ENCODE measurements around the gene PIK3CB. TPM values are rescaled to one million over a fixed set of nuclear protein-coding genes. Genes with fewer than 3 reads are reported as not detected.
A peak's percentile ranks its signal among the peaks of the same experiment; 100 is the strongest.
"Not testable (repeated sequence)": the region's sequence is repeated elsewhere in the genome, so short reads cannot be mapped to it uniquely, and the experiment has no call there.

Gene PIK3CB
- total RNA-seq, 1 donor from 2014 or later, result 33.3 TPM

DNA sequence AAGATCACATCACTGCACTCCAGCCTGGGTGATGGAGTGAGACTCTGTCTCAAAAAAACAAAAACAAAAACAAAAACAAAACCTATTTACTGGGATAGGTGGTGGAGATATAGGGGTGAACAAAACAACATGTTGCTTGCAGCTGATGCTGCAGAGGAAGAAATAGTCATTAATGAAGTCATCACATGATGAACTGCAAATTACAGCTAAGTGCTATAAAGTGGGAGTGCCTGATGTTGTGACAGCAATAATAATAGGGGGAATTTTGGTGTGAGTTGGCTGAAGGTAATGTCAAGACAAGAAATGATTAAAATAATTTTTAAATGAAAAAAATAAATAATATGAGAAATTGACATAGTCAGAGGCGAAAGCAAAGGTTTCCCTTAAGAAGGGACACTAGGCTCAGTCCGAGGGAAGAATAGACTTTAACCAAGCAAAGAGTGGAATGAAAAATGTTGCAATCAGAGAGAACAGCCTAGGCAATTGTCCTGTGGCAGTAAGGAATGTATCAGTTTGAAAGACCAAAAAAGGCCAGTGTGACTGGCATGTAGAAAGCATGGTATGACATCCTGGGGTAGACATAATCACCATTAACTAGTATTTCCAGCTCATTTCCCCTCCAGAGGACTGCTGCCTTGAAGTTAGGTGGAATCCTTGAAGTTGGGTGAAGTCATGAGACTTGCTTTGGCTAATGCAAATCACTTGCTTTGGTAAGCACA, 14.7 kb upstream of the PIK3CB start:
- no peak for ATAC-seq
- DNase-seq, result no peak
- intact Hi-C loops (cut with micrococcal nuclease), result no loop called here

DNA sequence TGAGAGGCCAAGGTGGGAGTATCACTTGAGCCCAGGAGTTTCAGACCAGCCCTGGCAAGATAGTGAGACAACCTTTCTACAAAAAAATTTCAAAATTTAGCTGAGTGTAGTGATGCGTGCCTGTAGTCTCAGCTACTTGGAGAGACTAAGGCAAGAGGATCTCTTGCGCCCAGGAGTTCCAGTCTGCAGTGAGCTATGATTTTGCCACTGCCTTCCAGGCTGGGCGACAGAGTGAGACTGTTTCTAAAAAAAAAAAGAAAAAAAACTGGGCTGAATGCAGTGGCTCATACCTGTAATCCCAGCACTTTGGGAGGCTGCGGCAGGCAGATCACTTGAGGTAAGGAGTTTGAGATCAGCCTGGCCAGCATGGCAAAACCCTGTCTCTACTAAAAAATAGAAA, 14.0 kb upstream of the PIK3CB start:
- no peak for ATAC-seq
- intact Hi-C loops (cut with micrococcal nuclease), result no loop called here
- no peak for DNase-seq

DNA sequence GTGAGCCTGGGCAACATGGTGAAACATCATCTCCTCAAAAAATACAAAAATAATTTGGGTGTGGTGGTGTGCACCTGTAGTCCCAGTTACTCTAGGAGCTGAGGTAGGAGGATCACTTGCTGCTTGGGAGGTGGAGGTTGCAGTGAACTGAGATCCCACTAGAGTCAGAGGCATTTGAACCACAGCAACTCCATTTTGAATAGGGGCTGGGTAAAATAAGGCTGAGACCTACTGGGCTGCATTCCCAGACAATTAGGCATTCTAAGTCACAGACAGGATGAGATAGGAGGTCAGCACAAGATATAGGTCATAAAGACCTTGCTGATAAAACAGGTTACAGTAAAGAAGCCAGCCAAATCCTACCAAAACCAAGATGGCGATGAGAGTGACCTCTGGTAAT, 12.1 kb upstream of the PIK3CB start:
- DNase-seq; ATAC-seq; intact Hi-C loops (cut with micrococcal nuclease): not testable (repeated sequence)

DNA sequence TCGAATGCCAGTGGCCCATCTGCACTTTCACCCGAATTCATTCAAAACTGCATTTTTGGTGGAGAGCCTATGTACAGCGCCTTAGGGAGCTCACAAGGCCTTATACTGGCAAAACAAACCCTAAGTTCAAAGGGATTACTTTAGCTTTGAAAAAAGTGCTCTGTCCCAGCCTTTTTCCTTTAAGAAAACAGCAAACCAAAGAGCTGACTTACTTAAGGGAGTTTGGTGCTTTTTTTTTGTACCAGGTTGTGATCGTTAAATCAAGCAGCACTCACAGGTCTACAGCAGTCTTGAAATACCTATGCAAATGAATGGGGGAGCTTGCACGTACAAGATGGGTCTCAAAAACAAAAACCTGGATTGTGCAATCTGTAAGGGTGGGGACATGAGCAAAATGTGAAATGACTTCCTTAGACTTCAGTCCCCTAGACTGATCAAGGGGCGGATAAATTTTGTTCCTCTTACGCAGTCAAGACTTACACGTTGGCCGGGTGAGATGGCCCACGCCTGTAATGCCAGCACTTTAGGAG, 11.6 kb upstream of the PIK3CB start:
- intact Hi-C loops (cut with micrococcal nuclease), result no loop called here
- no peak for ATAC-seq
- DNase-seq, result no peak

GRCh38 chr3:138845771-138846173, 11.0 kb upstream of the PIK3CB start:
- ATAC-seq (no peak), DNase-seq (no peak)
- intact Hi-C loops (cut with micrococcal nuclease), result no loop called here

DNA sequence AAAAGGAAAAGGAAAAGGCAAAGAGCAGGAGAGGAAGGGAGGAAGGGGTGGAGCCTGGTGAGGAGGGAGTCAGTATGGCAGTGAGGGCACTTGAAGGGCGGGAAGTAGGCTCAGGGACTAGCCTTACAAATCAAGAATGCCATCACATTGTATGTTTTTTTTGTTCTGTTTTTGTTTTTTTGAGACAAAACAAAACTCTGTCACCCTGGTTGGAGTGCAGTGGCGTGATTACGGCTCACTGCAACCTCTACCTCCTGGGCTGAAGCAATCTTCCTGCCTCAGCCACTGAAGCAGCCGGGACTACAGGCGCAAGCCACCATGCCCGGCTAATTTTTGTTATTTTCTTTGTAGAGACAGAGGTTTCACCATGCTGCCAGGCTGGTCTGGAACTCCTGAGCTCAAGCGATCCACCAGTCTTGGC, 10.5 kb upstream of the PIK3CB start:
- intact Hi-C loops (cut with micrococcal nuclease), result no loop called here
- DNase-seq (no peak), ATAC-seq (peak; percentile 37)

- DNase-seq, result no peak
- peak; percentile 32 for ATAC-seq
- intact Hi-C loops (cut with micrococcal nuclease), result no loop called here
Measured at GRCh38 chr3:138842483-138843188, 7.9 kb upstream of the PIK3CB start.

DNA sequence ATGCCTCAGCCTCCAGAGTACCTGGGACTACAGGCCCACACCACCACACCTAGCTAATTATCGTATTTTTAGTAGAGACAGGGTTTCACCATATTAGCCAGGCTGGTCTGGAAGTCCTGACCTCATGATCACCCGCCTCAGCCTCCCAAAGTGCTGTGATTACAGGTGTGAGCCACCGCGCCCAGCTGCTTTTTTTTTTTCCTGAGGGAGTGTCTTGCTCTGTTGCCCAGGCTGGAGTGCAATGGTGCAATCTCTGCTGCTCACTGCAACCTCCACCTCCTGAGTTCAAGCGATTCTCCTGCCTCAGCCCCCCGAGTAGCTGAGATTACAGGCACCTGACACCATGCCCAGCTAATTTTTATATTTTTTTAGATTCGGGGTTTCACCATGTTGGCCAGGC, 3.7 kb upstream of the PIK3CB start:
- intact Hi-C loops (cut with micrococcal nuclease), result loop anchor here (10.0 kb wide), 2 partner anchors 64 to 76 kb away; no protein-coding TSS in a partner anchor
- ATAC-seq, DNase-seq: not testable (repeated sequence)

- DNase-seq, ATAC-seq: not testable (repeated sequence)
- intact Hi-C loops (cut with micrococcal nuclease), result loop anchor here (10.0 kb wide), 2 partner anchors 61 to 79 kb away; no protein-coding TSS in a partner anchor
Measured at GRCh38 chr3:138835846-138836245, 1.1 kb upstream of the PIK3CB start.

DNA sequence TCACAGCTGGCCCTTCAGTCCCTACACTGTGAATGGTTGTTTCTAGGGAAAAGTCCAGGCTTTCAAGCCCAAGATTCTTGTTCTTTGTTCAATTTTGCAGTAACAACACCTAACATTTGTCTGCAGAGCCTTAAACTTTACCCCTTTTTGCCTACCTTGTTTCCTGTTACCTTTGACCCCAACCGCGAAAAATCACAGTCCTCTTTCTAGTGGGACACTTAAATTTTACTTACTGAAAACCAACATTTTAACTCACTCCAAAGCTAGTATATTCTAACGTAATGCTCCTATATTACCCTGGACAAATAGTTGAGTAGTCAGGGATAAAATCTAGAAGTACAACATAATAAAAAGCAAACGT, 649 bp upstream of the PIK3CB start:
- intact Hi-C loops (cut with micrococcal nuclease), result loop anchor here (10.0 kb wide), 2 partner anchors 61 to 79 kb away; no protein-coding TSS in a partner anchor
- DNase-seq (no peak), ATAC-seq (no peak)

DNA sequence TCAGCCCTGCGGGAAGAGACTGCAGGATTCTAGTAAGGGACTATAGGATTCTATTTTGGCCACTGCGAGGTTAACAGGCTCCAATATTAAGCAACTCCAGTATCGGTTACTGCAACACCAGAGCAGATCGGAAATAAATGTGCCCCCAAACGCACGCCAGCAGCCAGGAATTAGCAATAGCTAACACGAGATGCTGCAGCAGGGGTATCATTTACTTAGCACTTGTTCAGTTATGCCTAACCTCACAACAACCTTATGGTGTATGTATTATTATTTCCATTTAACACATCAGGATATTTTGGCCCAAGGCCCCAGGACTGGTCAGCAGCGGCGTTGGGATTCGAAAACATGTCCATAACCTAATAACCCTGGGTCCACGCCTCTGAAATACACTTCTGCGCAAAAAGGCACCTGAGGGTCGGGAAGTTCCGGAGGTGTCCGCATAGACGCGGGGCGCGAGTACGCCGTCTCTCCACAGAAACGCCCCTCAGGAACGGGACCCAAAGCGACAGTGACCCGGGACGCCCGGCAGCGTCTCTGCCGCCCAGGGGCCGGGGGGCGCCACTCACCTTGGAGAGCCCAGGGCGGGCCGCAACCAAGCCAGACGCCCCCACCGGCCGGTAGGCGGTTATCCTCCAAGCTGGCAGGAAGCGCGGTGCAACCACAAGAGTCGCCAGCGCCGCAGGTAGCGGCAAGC, 681 bp downstream of the PIK3CB start:
- peak; percentile 56 for ATAC-seq
- intact Hi-C loops (cut with micrococcal nuclease), result loop anchor here (10.0 kb wide), 2 partner anchors 59 to 81 kb away; no protein-coding TSS in a partner anchor
- peak; percentile 78 for DNase-seq

DNA sequence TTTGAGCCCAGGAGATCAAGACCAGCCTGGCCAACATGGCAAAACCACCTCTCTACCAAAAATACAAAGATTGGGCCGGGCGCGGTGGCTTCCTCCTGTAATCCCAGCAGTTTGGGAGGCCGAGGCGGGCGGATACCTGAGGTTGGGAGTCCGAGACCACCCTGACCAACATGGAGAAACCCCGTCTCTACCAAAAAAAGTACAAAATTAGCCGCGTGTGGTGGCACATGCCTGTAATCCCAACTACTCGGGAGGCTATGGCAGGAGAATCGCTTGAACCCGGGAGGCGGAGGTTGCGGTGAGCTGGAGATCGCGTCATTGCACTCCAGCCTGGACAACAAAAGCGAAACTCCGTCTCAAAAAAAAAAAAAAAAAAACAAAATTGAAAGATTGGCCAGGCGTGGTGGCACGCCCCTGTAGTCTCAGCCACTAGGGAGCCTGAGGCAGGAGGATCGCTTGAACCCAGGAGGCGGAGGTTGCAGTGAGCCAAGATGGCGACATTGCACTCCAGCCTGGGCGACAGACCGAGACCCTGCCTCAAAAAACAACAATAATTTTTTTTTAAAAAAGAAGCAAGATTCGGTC, 2.2 kb downstream of the PIK3CB start:
- DNase-seq, ATAC-seq: not testable (repeated sequence)
- intact Hi-C loops (cut with micrococcal nuclease), result loop anchor here (10.0 kb wide), 2 partner anchors 58 to 82 kb away; no protein-coding TSS in a partner anchor

DNA sequence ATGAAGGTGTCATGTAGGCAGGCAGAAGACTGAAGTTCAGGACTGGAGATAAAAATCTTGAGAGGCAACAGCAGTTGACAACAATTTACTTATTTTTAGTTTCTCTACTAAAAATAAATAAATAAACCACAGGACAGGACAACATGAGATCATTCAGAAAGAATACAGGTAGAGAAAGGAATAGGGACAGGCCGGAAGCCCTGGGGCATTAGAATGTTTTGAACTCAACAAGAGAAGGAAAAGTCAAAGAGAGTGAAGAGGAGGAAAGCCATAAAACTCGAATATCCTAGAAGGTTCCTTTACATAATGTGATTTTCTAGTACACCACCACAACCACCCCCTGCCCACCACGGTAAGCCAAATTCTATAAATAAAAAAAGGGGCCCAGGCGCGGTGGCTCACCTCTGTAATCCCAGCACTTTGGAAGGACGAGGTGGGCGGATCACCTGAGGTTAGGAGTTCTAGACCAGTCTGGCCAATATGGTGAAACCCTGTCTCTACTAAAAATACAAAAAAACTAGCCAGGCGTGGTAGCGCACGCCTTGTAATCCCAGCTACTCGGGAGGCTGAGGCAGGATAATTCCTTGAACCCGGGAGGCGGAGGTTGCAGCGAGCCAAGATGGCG, 4.7 kb downstream of the PIK3CB start:
- intact Hi-C loops (cut with micrococcal nuclease), result loop anchor here (10.0 kb wide), 2 partner anchors 55 to 85 kb away; no protein-coding TSS in a partner anchor
- ATAC-seq (no peak), DNase-seq (no peak)

DNA sequence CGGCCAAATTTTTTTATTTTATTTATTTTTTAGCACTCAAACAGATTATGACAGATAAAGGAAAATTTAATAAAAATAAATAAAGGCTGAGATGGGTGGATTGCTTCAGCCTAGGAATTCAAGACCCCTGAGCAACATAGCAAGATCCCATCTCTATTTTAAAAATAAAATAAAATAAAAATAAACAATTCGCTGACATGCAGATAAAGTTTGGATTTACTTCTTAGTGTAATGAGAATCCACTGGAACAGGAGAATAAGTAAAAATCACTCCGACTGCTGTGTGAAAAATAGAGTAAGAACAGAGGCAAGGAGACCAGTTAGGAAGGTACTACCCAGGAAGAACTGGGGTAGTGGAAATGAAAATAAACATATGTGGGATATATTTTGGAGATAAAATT, 5.6 kb downstream of the PIK3CB start:
- intact Hi-C loops (cut with micrococcal nuclease), result no loop called here
- no peak for DNase-seq
- ATAC-seq, result no peak

DNA sequence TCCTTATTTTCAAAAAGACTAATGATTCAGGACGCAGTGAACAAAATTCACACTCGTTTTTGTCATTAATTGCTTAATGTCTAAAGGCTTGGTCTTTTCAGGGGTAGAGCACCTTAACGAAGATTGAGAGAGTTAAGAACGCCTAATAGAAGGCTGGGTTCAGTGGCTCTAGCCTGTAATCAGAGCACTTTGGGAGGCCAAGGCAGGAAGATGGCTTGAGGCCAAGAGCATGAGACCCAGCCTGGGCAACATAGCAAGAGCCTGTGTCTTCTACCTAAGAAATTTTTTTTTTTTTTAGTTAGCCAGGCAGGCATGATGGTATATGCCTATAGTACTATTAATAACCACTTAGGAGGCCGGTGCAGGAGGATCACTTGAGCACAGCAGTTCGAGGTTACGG, 7.5 kb downstream of the PIK3CB start:
- ATAC-seq (no peak), DNase-seq (no peak)
- intact Hi-C loops (cut with micrococcal nuclease), result no loop called here

GRCh38 chr3:138825336-138825735, 9.4 kb downstream of the PIK3CB start:
- no peak for DNase-seq
- intact Hi-C loops (cut with micrococcal nuclease), result no loop called here
- ATAC-seq, result peak; percentile 37

DNA sequence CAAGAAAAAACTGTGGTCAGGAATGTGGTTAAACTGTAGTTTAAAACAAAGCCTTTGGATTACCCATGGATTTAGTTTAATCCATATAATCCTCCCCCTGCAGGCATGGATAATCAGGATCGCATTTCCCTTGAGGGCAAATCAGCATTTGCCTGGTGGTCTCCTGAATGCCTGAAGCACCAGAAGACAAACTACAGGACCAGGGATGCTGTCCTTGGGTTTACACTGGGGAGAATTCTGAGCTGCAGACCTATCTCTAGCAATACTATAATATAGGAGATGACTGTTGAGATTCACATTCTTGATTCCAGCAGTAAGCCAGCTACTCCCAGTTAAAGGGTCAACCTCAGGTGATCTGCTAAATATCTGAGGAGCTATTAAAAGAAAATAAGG, 10.6 kb downstream of the PIK3CB start:
- ATAC-seq (no peak), DNase-seq (no peak)
- intact Hi-C loops (cut with micrococcal nuclease), result no loop called here

GRCh38 chr3:138820379-138820778, 14.3 kb downstream of the PIK3CB start:
- ATAC-seq; DNase-seq; intact Hi-C loops (cut with micrococcal nuclease): not testable (repeated sequence)

Data from left ventricle myocardium superior (tissue), 1 donor.